HG02943 (cell line): ENCODE results near the gene TEX19.
"Not testable (repeated sequence)": the region's sequence is repeated elsewhere in the genome, so short reads cannot be mapped to it uniquely, and the experiment has no call there.

Source experiments
- ATAC-seq: cut with Tn5 transposase; IDR thresholded peaks from one replicate; pipeline ENCODE4 v1.9.1; 2021; ENCODE audit warnings: mild to moderate bottlenecking, low read depth, moderate library complexity; ENCODE audit not compliant: unreplicated experiment

Gene TEX19

DNA sequence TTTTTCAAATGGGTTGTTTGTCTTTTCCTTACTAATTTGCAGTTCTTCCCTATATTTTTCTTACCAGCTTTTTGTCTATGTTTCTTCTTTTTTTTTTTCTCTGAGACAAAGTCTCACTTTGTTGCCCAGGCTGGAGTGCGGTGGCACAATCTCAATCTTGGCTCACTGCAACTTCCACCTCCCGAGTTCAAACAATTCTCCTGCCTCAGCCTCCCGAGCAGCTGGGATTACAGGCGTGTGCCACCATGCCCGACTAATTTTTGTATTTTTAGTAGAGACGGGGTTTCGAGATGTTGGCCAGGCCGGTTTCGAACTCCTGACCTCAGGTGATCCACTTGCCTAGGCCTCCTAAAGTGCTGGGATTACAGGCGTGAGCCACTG is 14.0 kb downstream of the TEX19 start:
- not testable (repeated sequence) for ATAC-seq

DNA sequence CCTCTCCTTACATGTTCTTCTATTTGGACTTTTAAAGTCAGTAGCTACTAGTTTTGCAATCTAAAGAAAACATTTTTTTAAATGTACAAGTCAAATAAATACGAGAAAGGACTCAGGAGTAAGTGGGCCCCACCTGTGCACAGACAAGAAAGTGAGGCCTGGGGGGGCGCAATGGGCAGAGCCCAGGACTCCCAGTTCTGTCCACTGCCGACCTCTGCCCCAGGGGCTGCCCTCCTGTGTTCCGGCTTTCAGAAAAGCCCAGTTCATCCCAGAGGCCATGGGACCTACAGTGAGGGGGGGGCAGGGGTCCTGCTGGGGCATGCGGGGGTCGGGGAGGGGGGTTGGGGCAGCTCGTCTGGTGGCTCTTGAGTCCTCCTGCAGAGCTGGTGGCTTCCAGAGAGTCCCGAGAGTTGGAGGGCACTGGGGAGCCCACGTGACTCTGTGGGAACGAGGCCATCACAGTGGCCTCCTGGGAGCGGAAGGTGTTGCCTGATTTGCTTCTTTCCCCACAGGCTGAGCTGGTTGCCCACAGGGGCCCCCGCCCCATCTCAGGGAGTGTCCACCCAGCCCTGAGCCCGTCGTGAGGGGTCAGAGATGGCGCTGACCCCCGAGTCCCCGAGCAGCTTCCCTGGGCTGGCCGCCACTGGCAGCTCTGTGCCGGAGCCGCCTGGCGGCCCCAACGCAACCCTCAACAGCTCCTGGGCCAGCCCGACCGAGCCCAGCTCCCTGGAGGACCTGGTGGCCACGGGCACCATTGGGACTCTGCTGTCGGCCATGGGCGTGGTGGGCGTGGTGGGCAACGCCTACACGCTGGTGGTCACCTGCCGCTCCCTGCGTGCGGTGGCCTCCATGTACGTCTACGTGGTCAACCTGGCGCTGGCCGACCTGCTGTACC is 14.9 kb downstream of the TEX19 start:
- ATAC-seq = no peak

DNA sequence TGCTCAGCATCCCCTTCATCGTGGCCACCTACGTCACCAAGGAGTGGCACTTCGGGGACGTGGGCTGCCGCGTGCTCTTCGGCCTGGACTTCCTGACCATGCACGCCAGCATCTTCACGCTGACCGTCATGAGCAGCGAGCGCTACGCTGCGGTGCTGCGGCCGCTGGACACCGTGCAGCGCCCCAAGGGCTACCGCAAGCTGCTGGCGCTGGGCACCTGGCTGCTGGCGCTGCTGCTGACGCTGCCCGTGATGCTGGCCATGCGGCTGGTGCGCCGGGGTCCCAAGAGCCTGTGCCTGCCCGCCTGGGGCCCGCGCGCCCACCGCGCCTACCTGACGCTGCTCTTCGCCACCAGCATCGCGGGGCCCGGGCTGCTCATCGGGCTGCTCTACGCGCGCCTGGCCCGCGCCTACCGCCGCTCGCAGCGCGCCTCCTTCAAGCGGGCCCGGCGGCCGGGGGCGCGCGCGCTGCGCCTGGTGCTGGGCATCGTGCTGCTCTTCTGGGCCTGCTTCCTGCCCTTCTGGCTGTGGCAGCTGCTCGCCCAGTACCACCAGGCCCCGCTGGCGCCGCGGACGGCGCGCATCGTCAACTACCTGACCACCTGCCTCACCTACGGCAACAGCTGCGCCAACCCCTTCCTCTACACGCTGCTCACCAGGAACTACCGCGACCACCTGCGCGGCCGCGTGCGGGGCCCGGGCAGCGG is 15.7 kb downstream of the TEX19 start:
- no peak for ATAC-seq

DNA sequence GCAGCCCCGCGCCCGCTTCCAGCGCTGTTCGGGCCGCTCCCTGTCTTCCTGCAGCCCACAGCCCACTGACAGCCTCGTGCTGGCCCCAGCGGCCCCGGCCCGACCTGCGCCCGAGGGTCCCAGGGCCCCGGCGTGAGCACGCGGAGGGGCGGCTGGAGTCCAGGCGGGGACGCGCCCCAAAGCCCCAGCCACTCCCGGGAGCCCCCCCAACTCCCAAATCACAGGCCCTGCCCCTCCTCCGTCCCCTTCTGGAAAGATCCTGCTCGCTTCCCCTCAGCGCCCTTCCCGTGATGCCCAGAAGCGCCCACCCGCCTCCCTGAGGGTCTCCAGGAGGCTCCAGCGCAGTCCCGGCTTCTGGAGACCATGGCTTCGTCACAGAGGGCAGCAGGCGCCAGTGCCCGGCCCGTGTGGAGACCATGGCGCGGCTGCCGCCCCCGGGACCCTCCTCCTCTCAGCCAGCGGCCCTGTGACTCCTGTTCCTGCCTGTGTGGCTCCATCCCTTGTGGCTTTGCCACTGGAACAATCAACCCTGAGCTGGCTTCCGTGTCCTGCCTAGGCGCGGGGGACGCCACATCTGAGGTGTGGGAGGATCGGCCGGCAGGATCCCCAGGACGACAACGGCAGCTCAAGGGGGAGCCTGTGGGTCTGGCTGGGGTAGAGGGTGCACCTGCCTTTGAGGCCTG is 16.5 kb downstream of the TEX19 start:
- ATAC-seq = no peak

DNA sequence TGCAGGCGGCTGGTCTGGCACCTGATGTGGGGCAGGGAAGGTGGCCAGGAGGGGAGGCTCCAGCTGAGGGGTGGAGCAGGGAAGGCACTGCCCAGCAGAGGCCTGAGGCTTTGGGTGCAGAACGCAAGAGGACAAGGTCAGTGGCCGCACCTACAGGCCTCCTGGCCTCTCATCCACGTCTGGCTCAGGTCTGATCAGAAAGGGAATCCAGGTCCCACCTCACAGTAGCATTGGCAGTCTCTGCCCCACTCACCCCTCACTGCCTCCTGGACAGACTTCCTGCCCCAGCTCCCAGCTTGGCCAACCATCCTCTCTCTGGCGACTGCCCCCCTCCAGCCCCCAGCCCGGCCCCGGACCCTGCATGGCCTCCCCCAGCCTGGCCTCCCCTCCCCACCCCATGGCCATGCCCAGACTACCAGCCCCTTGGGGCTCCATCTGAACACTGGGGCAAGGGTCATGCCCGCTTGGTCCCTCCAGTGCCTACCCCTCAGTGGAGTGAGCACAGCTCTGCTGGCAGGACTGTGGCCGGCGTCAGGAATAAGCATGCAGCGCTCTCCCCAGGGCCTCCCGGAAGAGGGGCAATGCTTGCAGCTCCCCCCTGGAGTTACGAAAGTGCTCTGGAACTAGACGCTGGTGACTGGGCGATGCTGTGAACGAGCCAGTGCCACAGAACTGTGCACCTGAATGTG is 17.1 kb downstream of the TEX19 start:
- no peak for ATAC-seq

DNA sequence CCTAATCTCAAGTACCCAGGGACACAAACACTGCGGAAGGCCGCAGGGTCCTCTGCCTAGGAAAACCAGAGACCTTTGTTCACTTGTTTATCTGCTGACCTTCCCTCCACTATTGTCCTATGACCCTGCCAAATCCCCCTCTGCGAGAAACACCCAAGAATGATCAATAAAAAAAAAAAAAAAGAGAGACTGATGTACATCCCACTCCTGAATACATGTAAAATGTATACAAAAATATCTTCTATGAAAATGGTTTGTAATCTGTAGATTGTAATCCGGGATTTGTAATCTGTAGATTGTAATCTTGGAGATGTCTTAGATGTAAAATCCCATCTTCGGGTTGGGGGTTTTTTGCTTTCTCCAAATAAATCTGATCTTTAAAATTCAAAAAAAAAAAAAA is 18.2 kb downstream of the TEX19 start:
- not testable (repeated sequence) for ATAC-seq

DNA sequence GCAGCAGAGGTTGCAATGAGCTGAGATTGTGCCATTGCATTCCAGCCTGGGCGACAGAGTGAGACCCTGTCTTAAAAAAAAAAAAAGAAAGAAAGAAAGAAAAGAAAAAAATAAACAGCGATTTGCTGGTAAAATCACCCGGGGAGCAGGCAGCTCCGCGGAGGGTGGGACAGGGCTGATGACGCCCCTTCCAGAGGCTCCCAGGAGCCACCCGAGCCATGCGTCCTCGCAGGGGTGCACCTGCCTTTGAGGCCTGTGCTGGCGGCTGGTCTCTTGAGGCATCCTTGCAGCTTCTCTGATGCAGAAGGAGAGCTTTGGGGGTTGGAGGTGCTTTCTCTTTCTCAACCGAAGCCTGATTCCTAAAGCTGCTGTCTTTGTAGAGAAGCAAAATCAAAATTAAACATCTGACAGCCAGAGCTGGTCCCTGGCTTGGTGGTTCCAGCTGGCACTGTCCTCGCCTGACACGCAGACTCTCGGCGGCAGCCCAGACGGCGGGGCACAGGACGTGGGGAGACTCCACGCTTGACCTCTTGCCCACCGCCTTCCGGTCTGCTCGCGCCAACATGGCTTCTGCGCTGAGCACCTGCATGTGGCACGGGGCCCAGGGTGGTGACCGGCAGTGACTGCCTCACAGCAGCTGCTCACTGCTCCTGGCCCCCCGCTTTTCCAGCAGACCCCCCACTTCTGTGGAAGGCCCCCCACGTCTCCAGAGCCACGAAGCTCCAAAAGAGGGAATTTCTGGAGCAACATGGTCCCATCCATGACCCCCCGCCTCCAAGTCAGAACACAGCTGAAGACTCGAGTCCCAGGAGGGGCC is 19.1 kb downstream of the TEX19 start:
- ATAC-seq = no peak

DNA sequence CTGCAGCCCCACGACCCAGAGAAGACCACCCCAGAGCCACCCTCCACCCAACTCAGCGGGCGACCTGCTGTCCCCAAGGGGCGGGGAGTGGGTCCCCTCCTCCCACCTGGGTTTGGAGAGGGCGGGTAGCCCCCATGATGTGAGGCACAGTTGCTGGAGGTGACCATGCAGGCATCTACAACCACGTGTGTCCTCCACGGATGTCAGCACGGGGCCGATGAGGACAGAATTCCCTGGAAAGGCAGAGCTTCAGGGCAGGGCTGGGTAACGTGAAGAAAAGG is 19.6 kb downstream of the TEX19 start:
- no peak for ATAC-seq

DNA sequence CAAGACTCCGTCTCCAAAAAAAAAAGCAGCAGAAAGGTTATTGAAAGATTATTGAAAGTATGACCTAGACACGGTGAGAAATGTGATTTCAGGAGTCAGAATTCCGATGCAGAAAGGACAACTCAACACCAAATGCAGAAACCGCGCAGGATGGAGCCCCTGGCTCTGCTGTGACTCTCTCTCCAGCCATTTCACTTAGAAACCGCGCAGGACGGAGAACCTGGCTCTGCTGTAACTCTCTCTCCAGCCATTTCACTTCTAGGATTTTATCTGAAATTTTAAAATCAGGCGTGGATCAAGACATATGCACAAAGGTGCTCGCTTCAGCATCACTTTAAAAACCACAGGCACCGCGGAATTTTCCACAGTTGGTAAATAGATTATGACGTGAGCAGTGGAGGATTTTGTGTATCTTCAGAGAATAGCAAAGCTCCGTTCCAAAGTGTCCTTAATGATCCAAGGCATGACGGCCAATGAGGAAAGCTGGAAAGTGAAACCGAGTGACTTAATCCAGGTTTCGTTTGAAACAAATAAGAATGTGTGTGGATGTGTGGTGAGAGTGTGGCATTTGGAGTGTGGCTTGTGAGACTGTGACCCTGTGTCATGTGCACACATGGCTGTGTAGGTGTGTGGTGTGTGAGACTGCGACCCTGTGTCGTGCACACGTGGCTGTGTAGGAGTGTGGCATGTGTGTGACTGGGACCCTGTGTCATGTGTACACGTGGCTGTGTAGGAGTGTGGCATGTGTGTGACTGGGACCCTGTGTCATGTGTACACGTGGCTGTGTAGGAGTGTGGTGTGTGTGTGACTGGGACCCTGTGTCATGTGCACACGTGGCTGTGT is 22.0 kb downstream of the TEX19 start:
- no peak for ATAC-seq

DNA sequence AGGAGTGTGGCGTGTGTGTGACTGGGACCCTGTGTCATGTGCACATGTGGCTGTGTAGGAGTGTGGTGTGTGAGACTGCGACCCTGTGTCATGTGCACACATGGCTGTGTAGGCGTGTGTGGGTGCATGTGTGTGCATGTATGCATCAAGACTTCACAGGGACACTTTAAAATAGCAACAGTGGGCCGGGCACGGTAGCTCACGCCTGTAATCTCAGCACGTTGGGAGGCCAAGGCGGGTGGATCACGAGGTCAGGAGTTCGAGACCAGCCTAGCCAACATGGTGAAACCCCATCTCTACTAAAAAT is 22.6 kb downstream of the TEX19 start:
- not testable (repeated sequence) for ATAC-seq

DNA sequence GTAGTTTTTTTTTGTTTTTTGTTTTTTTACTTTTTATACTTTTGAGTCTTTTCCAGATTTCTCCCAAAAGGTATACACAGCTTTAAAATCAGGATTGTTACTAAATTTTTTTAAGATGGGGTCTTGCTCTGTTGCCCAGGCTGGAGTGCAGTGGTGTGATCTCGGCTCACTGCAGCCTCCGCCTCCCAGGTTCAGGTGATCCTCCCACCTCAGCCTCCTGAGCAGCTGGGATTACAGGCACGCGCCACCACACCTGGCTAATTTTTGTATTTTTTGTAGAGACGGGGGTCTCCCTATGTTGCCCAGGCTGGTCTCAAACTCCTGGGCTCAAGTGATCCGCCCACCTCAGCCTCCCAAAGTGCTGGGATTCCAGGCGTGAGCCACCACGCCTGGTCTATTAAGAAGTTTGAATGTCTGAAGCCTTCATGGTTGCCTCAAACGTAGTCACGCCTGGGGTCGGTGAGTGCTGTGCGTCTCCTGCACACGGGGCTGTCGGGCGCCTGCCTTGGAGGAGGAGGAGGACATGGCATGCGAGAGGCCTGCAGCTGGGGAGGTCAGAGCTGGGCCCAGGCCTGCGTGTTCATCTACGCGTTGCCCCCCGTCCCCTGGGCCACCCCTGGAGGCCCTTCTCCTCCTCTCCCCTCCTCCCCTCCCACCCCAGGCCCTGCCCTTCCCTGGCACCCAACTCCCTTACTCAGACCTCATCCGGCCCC is 23.3 kb downstream of the TEX19 start:
- ATAC-seq = not testable (repeated sequence)

DNA sequence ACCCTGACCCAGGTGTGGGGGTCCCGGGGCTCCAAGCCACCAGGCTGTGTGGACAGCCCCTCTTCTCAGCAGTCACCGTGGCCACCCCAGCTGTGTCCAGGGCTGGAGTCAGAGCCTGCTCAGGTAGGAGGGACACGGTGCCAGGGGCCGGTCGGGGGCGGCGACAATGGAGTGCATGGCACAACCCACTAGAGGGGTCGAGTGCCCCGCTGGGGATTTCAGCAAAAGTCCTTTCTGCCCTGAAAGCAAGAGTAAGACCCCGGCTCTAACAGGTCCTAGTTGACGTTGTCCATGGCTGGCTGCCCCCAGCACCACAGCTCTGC is 23.8 kb downstream of the TEX19 start:
- no peak for ATAC-seq

DNA sequence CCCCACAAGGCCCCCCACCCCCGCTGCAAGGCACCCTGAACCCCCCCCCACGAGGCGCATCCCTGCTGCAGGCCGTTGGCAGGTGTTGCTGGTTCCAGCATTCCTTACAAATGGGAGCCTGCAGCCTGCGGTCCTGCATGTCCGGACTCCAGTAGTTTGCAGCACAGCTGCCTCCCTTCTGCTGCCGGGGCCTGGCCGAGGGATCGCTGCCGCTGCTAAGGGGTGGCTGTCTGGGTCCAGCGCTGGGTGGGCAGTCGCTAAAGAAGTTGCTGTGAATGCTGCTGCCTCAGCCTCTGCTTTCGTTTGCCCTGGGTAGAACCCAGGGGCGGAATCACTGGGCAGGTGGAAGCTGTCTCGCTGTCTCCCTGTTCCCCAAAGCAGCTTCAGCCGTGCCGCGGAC is 24.4 kb downstream of the TEX19 start:
- ATAC-seq = no peak

DNA sequence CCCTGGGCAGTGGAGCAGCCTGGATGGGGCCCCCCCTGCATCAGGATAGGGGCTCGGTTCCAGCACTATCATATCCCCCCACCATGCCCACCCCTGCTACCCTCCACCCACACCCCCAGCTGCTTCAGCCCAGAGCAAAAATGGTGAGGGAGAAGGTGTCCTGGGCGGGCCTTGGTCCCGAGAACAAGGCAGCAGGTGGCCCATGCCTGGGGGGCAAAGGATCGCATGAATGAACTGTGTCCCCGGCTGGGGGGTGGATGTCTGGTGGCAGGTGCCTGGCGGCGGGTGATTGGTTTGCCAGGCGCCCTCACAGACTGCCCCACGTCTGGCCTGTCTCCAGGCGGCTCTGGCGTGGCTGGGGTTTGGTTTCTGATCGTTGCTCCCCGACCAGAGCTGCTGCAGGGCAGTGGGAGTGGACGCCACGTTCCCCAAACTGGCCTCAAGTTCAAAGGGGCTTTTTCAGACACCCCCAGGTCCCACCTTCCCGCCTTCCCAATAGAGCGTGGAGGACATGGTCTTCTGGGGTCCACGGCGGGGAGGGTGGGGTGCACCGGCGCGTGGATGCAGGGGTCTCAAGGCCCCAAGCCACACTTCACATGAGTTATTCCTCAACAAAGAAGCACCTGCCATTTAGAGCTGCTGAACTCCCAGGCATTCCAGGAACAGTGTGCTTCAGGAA is 25.1 kb downstream of the TEX19 start:
- no peak for ATAC-seq

DNA sequence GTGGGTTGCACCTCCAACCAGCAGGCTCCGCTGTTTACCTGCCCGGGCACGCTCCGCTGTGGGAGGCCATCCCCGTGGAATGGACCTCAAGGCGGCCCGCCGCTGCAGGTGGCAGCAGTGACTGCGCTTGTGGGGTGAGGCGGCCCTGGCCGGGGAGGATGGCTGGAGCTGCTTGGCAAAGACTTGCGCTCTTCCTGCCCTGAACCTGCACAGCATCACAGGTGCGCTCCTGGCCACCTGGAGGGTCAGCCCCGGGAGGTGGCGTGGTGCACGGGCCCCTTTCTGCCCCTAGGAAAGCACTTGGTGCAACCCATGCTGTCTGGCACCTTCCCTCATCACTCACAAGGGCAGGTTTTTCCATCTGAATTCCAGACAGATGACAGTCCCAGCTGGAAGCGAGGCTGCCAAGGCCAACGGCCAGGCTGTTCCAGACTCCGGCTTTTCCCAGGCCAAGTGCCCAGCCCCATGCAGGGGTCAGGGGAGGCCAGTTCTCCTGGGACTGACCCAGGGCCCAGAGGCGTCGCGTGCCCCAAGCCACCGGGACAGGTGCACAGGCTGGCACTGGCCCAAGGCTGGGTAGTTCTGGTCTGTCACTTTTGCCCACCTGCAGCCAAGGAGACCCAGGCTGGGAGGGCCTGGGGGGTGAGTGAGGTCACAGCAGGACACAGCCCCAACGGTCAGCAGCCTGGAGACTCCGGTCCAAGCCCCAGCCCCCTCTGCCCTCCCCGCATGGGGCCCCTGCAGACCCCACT is 25.9 kb downstream of the TEX19 start:
- no peak for ATAC-seq

DNA sequence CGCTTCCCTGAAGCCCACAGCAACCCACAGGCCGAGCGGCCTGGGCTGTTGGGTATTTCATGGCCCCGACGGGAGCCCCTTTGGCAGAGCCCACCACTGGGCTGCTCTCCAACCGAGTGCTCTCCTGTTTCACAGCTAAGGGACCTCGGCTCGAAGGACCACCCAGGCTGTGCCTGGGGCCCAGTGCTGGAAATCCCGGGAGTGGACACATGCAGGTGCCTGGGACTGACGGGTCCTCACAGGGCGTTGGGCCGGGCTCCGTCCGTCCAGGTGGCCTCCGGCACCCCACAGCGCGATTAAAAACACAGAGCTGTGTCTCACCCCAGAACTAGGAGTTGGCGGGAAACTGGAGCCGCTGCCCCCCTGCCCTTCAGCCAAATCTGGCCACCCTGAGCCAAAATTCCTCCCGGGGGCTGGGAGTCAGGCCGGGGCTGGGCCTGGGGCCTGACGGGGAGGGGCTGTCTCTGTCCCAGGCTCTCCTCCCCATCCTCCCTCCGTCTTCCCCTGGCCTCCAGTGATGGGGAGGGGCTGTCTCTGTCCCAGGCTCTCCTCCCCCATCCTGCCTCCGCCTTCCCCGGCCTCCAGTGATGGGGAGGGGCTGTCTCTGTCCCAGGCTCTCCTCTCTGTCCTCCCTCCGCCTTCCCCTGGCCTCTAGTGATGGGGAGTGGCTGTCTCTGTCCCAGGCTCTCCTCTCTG is 26.7 kb downstream of the TEX19 start:
- no peak for ATAC-seq

DNA sequence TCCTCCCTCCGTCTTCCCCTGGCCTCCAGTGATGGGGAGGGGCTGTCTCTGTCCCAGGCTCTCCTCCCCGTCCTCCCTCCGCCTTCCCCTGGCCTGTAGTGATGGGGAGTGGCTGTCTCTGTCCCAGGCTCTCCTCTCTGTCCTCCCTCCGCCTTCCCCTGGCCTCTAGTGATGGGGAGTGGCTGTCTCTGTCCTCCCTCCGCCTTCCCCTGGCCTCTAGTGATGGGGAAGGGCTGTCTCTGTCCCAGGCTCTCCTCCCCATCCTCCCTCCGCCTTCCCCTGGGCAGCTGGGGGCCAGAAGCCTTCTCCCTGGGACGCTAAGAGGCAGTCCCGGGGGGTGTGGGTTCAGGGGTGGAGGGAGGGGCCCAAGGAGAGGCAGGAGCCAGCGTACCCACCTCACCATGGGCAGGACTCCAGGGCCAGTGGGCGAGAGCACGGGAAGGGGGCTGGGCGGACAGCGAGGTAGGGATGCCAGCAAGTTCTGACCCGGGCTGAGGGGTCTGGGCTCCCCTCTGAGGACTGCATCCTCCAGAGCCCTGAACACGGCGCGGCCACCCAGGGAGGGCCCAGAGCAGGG is 27.3 kb downstream of the TEX19 start:
- no peak for ATAC-seq
